ENCODE measurements around the gene UBE2Z. TPM values are rescaled to one million over a fixed set of nuclear protein-coding genes. Genes with fewer than 3 reads are reported as not detected.

The UBE2Z gene
- polyA plus RNA-seq, 12 donors = 53.0 to 103 (median 65.5) TPM; not detected in 1

DNA sequence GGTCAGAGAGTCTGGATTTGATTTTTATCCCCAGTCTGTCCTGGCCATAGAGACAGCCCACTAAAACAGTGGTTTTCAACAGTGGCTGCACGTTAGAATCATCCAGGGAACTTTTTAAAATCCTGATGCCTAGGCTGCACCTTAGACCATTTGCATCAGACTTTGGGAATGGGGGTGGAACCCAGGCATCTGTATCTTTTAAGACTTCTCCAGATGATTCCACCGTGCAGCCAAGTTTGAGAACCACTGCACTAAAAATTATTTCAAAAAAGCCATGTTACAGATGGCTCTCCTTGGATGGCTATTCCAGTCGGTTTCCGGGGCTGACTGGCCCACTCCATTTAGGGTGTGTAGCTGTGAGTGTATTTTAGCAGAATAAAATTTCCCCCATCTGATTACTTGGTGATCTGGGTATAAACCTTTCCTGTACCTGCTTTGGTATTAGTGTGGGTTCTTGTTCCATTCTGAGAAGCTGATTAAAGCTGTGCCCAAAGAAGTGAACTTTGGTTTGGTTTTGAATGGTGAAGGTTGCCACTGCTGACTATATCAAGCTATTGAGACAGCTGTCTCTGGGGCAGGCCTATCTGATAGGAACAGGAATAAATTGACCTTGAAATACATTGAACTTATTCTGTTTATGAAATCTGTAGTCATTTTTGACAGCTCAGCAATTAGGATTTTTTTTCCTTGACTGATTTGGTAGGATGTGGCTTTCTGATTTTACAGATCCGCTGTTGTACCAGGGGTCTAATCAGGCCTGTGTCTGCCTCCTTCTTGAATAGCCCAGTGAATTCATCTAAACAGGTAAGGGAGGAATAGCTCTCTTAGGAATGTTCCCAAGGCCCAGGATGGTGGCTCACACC is 14.3 kb upstream of the UBE2Z start:
- DNase-seq = no peak

GRCh38 chr17:48894886-48895285 is 13.3 kb upstream of the UBE2Z start:
- no peak for DNase-seq

DNA sequence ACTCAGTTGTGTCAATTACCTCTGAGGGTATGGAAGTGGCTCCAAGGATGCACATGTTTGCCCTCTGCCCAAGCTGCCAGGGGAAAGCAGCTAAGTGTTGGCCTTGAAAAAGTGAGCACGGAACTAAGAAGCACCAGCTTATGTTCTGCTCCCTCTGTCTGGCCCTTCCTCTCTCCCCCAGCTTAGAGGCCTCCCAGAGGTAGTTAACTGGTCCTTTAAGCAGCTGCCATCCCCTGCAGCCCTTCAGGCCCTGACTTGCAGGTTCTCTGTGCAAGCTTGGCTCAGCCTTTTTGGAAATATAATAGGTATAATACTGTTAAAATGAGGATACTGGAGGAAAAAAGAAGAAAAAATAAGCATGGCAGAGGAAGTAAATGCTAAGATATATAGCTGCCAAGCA is 7.0 kb upstream of the UBE2Z start:
- DNase-seq = no peak

DNA sequence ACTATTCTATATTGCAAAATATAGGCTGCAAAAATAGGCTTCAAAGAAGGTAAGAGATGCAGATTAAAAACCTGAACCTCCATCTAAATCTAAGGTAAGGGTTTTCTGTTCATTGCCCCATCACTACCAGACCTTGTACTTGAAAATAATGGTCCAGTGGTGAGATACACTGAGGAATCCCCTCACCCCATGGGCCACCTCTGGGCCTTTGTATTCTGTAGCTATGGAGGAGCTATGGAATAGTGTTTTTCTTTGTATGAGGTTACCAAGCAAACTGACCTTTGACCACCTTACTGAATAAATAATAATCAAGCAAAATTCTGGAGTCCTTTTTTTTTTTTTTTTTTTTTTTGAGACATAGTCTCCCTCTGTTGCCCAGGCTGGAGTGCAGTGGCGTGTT is 4.8 kb upstream of the UBE2Z start:
- no peak for DNase-seq

- no peak for DNase-seq
These were observed 3.8 kb upstream of the UBE2Z start for GRCh38 chr17:48904428-48904827.

DNA sequence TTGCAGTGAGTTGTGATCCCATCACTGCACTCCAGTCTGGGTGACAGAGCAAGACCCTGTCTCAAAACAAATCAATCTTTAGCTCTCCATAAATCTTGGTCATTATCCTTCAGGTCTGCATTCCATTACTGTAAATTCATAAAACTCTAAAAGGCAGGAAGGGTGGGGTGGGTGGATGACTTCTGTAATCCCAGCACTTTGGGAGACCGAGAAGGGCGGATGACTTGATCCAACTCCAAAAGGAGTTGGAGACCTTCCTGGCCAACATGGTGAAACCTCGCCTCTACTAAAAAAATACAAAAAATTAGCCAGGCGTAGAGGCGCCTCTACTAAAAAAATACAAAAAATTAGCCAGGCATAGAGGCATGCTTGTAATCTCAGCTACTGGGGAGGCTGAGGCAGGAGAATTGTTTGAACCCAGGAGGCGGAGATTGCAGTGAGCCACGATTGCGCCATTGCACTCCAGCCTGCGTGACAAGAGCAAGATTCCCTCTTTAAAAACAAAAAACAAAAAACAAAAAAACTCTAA is 2.2 kb upstream of the UBE2Z start:
- DNase-seq = no peak

- DNase-seq = no peak
These were observed 527 bp upstream of the UBE2Z start for GRCh38 chr17:48907713-48908046.

DNA sequence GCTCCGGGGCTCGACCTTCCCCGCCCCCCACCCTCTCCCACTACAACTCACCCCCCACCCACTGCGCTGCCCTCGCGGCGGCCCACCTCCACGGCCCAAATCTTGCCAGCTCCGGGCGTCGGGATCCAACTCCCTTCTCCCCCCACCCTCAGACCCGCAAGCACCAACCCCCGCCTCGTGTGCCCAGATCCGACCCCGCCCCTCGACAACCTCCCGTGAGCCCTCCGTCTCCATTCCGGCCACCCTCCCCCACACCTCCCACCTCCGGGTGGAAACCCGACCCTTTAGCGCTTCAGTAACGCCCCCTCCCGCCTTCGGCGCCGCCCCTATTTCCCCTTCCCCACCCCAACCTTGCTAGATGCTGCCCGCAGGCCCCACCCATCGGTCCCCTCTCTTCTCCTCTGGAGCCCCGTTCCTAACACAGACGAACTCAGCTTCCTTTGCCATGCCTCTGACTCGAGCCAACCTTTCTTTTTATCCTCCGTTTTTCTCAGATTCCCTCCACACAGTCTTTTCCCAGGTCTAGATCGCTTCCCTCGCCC is 717 bp downstream of the UBE2Z start:
- peak; percentile 89 for DNase-seq

DNA sequence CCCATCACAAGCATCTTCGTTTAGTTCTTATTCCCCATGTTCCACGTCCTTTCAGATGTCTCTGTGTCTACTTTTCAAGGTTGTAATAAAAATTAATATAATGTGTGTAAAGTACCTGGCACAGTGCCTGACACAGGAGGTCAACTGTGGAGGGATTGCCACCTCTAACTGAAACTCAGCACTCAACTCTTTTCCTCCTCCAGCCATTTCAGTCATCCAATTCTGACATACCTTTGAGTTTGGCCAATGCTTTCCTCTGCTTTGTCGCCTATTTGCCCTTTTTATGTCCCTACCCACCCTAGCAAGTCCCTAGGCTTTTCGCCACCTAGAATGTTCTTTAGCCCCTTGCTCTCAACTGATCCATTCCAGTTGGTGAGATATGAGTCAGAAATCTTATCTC is 1.6 kb downstream of the UBE2Z start:
- DNase-seq = no peak

- DNase-seq = no peak
These were observed 2.2 kb downstream of the UBE2Z start for GRCh38 chr17:48910370-48910769.

GRCh38 chr17:48912476-48912875 is 4.3 kb downstream of the UBE2Z start:
- no peak for DNase-seq

GRCh38 chr17:48915459-48916282 is 7.5 kb downstream of the UBE2Z start:
- DNase-seq = no peak

GRCh38 chr17:48925251-48925990 is 17.2 kb downstream of the UBE2Z start:
- no peak for DNase-seq

- DNase-seq = no peak
These were observed 17.8 kb downstream of the UBE2Z start for GRCh38 chr17:48925991-48926342.

GRCh38 chr17:48927978-48928745 is 20.0 kb downstream of the UBE2Z start:
- DNase-seq = no peak

- DNase-seq = no peak
These were observed 20.9 kb downstream of the UBE2Z start for GRCh38 chr17:48928876-48929811.

- no peak for DNase-seq
These were observed 21.6 kb downstream of the UBE2Z start for GRCh38 chr17:48929812-48930165.

DNA sequence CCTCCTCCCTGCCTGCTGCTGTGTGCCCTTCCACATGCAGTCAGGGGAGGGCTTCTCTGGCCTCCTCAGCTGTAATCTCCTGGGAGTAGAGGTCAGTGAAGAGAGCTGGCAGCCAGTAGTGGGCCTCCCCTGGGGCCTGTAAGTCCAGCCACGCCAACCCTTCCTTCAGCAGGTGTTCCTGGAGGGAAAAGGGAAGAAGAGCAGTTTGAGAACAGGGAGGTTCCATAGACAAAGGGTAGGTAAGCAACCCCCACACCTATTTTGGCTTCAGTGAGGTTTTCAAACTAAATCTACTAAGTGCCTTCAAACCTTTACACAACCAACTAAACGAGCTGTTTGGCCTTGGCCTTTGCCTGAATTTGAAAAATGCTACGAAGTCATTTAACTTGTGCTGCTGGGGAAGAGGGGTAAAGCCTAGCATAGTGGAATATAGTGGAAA is 22.2 kb downstream of the UBE2Z start:
- no peak for DNase-seq

- DNase-seq = no peak
These were observed 24.8 kb downstream of the UBE2Z start for GRCh38 chr17:48933035-48933434.

All from muscle of arm (tissue), 12 donors.